DND-41 (cell line): ENCODE data around the gene GDPD1.

Experiments used
- ATAC-seq: fragments of 200-7000 bp; cut with Tn5 transposase; 3 replicates; pipeline ENCODE4 v1.9.1; 2021; ENCODE audit warnings: low read depth; ENCODE audit not compliant: insufficient read depth
- DNase-seq: peaks from one replicate; pipeline ENCODE4 v3.0.0-alpha.2; 2020
- H2AFZ ChIP-seq: 2 replicates; pipeline ENCODE4 v1.6.0; 2012; ENCODE audit warnings: low read depth, low read length
- H3K27ac ChIP-seq: 2 replicates; pipeline ENCODE4 v1.5.1; 2012; ENCODE audit warnings: low read length, inconsistent platforms
- H3K27me3 ChIP-seq: fragments of 200-600 bp; sonication (generic); 2 replicates; pipeline ENCODE4 v1.6.0; 2012; ENCODE audit warnings: low read length, mild to moderate bottlenecking, inconsistent platforms; ENCODE audit not compliant: insufficient read depth, poor library complexity
- H3K36me3 ChIP-seq: 2 replicates; pipeline ENCODE4 v1.5.1; 2012; ENCODE audit warnings: low read length, inconsistent platforms; ENCODE audit not compliant: insufficient read depth
- H3K4me1 ChIP-seq: 2 replicates; pipeline ENCODE4 v1.5.1; 2012; ENCODE audit warnings: mild to moderate bottlenecking, low read length; ENCODE audit not compliant: insufficient read depth
- H3K4me2 ChIP-seq: 2 replicates; pipeline ENCODE4 v1.6.0; 2012; ENCODE audit warnings: mild to moderate bottlenecking, moderate library complexity, low read length, inconsistent platforms; ENCODE audit not compliant: insufficient read depth
- H3K4me3 ChIP-seq, 2 experiments: fragments of 200-600 bp in 1 of 2; shearing (Covaris generic) in 1 of 2; 2 replicates each; pipeline ENCODE4 v1.5.1; 2012 to 2016; ENCODE audit warnings: inconsistent platforms in 2 of 2, low read length in 2 of 2, mild to moderate bottlenecking in 2 of 2, low read depth in 1 of 2, moderate library complexity in 1 of 2
- H3K79me2 ChIP-seq: 2 replicates; pipeline ENCODE4 v1.6.0; 2012; ENCODE audit warnings: low read length, inconsistent platforms; ENCODE audit not compliant: insufficient read depth
- H3K9ac ChIP-seq: 2 replicates; pipeline ENCODE4 v1.6.0; 2012; ENCODE audit warnings: low read depth, mild to moderate bottlenecking, inconsistent platforms, low read length, moderate library complexity
- H3K9me3 ChIP-seq: 2 replicates; pipeline ENCODE4 v1.5.1; 2012; ENCODE audit warnings: low read length, moderate library complexity, mild to moderate bottlenecking, inconsistent platforms; ENCODE audit not compliant: insufficient read depth, severe bottlenecking
- H4K20me1 ChIP-seq: 2 replicates; pipeline ENCODE4 v1.6.0; 2012; ENCODE audit warnings: low read length; ENCODE audit not compliant: insufficient read depth
- EZH2 ChIP-seq: IDR thresholded peaks from 3 replicates; pipeline ENCODE4 v1.6.1; 2012; ENCODE audit warnings: borderline replicate concordance, low read depth, mild to moderate bottlenecking, moderate library complexity, low read length, inconsistent platforms; ENCODE audit not compliant: severe bottlenecking
- TF ChIP-seq, protein P1 (sequence below): IDR thresholded peaks from 2 replicates; pipeline ENCODE4 v1.5.1; 2012; ENCODE audit warnings: borderline replicate concordance, low read length, moderate library complexity, mild to moderate bottlenecking; ENCODE audit not compliant: poor library complexity, severe bottlenecking; ENCODE audit errors: extremely low read depth

GDPD1 gene

GRCh38 chr17:59230764-59231163, 10.5 kb downstream of the GDPD1 start:
- no peaks in the 10 kb centered on the region for H3K9me3 ChIP-seq
- no peaks in the 10 kb centered on the region for H3K79me2 ChIP-seq
- no peaks in the 10 kb centered on the region for H3K27me3 ChIP-seq
- no peaks in the 10 kb centered on the region for H3K36me3 ChIP-seq
- no peaks in the 10 kb centered on the region for H4K20me1 ChIP-seq
- H3K9ac ChIP-seq, result no peak overlapping the region
- no peaks in the 10 kb centered on the region for H3K4me1 ChIP-seq
- H2AFZ ChIP-seq, result no peak overlapping the region
- no peak overlapping the region for H3K27ac ChIP-seq
- ATAC-seq (no peak), DNase-seq (no peak)
- no peak overlapping the region for H3K4me3 ChIP-seq
- H3K4me2 ChIP-seq, result no peak overlapping the region
- TF ChIP-seq EZH2, result no peak
- TF ChIP-seq, protein P1, sequence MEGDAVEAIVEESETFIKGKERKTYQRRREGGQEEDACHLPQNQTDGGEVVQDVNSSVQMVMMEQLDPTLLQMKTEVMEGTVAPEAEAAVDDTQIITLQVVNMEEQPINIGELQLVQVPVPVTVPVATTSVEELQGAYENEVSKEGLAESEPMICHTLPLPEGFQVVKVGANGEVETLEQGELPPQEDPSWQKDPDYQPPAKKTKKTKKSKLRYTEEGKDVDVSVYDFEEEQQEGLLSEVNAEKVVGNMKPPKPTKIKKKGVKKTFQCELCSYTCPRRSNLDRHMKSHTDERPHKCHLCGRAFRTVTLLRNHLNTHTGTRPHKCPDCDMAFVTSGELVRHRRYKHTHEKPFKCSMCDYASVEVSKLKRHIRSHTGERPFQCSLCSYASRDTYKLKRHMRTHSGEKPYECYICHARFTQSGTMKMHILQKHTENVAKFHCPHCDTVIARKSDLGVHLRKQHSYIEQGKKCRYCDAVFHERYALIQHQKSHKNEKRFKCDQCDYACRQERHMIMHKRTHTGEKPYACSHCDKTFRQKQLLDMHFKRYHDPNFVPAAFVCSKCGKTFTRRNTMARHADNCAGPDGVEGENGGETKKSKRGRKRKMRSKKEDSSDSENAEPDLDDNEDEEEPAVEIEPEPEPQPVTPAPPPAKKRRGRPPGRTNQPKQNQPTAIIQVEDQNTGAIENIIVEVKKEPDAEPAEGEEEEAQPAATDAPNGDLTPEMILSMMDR, result no peak

GRCh38 chr17:59234631-59235030, 14.3 kb downstream of the GDPD1 start:
- Histone ChIP-seq H3K36me3 (no peaks in the 10 kb centered on the region), H3K9ac (no peak overlapping the region), H3K9me3 (no peaks in the 10 kb centered on the region), H3K27ac (no peak overlapping the region), H4K20me1 (no peaks in the 10 kb centered on the region), H3K27me3 (no peaks in the 10 kb centered on the region), H3K79me2 (no peaks in the 10 kb centered on the region), H3K4me1 (no peaks in the 10 kb centered on the region), H3K4me2 (no peak overlapping the region), H3K4me3 (no peak overlapping the region), H2AFZ (no peak overlapping the region)
- TF ChIP-seq, protein P1, result no peak
- no peak for TF ChIP-seq EZH2
- no peak for ATAC-seq
- DNase-seq, result no peak

GRCh38 chr17:59238906-59239305, 18.6 kb downstream of the GDPD1 start:
- no peak for ATAC-seq
- no peak overlapping the region for H3K4me2 ChIP-seq
- no peak overlapping the region for H3K9ac ChIP-seq
- H3K4me3 ChIP-seq, result no peak overlapping the region
- H3K9me3 ChIP-seq, result no peaks in the 10 kb centered on the region
- H2AFZ ChIP-seq, result no peak overlapping the region
- no peaks in the 10 kb centered on the region for H3K4me1 ChIP-seq
- DNase-seq, result no peak
- H3K36me3 ChIP-seq, result no peaks in the 10 kb centered on the region
- no peak for TF ChIP-seq EZH2
- TF ChIP-seq, protein P1, result no peak
- no peaks in the 10 kb centered on the region for H4K20me1 ChIP-seq
- H3K79me2 ChIP-seq, result no peaks in the 10 kb centered on the region
- no peak overlapping the region for H3K27ac ChIP-seq
- H3K27me3 ChIP-seq, result no peaks in the 10 kb centered on the region

DNA sequence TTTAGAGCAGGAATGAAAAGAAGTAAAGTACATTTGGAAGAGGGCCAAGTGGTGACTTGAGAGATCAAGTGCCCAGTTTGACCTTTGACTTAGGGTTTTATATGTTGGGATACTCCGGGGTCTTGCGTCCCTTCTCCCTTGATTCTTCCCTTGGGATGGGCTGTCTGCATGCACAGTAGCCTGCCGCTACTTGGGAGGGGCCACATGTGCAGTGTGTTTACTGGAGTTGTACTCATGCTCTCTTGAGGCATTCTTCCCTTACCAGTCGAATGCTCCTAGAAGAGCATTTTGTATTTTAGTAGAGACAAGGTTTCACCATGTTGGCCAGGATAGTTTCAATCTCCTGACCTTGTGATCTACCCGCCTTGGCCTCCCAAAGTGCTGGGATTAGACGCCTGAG, 23.8 kb downstream of the GDPD1 start:
- no peak overlapping the region for H3K27ac ChIP-seq
- H4K20me1 ChIP-seq, result no peaks in the 10 kb centered on the region
- no peaks in the 10 kb centered on the region for H3K79me2 ChIP-seq
- H3K4me1 ChIP-seq, result no peaks in the 10 kb centered on the region
- no peaks in the 10 kb centered on the region for H3K27me3 ChIP-seq
- TF ChIP-seq, protein P1, result no peak
- TF ChIP-seq EZH2, result no peak
- no peak overlapping the region for H3K4me2 ChIP-seq
- DNase-seq, result no peak
- no peaks in the 10 kb centered on the region for H3K9me3 ChIP-seq
- ATAC-seq, result no peak
- no peak overlapping the region for H3K4me3 ChIP-seq
- H3K36me3 ChIP-seq, result no peaks in the 10 kb centered on the region
- no peak overlapping the region for H3K9ac ChIP-seq
- H2AFZ ChIP-seq, result no peak overlapping the region
